Activated CD4-positive, CD25-positive, alpha-beta regulatory T cell treated with anti-CD3 and anti-CD28 coated beads, Interleukin-2, amount 50 U/mL, for 16 hours (primary cell): ENCODE results near the gene SLAIN1.

Experiments used
- DNase-seq: peaks from one replicate; pipeline ENCODE4 v3.0.0-alpha.2; 2020; ENCODE audit warnings: low read depth, low spot score

SLAIN1 gene

DNA sequence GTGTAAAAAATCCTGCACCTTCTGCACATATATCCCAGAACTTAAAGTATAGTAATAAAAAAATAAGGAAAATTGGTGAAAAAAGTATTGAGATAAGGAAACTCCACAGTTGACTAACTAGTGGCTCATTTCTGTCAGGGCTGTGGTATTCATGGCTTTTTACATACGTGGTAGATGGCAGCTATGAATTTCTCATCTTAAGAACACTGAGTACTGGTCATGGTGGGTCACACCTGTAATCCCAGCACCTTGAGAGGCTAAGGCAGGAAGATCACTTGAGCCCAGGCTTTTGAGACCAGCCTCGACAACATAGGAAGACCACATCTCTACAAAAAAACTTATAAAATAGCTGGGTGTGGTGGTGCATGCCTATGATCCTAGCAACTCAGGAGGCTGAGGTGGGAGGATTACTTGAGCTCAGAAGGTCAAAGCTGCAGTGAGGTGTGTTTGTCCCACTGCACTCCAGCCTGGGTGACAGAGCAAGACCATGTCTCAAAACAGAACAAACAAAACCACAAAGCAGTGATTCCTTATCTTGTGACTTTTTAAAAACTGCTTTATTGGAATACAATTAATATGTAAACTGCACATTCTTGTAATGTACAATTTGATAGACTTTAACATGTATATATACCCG lies 16.8 kb downstream of the SLAIN1 start:
- no peak for DNase-seq

DNA sequence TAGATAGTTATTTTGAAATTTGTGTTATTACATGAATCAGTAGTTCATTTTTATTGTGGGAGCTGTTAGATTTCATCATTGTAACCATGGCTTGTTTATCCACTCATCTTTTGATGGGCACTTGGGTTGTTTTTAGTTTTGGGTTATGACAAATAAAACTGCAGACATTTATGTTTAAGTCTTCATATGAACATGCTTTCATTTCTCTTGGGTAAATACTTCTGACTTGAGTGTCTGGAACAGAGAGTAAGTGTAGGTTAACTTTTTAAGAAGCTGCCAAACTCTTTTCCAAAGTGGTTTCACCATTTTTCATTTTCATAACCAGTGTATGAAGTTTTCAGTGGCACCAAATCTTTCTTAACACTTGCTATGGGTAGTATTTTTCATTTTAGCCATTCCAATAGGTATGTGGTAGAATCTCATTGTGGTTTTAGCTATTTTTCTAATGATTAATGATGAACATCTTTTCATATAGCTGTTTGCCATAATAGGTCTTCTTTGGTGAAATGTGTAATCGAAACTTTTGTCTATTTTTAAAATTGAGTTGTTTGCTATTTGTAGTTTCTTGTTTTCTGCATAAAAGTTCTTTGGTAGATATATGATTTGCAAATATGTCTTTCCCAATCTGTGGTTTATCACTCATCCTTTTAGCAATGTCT lies 17.9 kb downstream of the SLAIN1 start:
- no peak for DNase-seq

DNA sequence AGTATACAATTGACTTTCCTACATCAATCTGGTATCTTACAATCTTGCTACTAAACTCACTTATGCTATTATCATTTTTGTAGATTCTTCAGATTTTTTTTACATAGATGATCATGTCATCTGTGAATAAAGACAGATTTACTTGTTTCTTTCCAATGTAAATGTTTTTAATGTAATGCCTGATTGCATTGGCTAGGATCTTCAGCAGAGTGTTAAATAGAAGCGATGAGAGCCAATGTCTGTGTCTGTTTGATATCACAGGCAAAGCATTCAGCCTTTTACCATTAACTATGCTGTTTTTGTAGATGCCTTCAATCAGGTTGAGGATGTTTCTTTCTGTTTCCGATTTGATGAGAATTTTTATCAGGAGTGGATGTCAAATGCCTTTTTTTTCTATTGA lies 19.2 kb downstream of the SLAIN1 start:
- no peak for DNase-seq

DNA sequence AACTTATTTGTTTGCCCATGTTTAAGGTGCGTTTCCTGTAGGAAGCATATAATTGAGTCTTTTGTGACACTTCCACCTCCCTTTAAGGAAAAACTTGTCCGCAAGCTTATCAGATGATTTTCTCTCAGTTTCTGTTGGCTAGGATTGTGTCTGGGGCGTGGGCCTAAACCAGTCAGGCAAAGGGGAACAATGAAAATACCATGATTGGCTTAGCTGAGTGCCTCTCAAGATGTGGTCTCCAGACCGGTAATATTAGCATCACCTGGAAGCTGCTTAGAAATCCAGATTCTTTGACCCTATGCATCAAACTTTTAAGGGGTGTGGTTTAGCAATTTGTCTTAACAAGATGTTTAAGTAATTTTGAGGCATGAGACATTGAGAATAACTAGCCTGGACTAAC lies 20.0 kb downstream of the SLAIN1 start:
- DNase-seq = no peak

DNA sequence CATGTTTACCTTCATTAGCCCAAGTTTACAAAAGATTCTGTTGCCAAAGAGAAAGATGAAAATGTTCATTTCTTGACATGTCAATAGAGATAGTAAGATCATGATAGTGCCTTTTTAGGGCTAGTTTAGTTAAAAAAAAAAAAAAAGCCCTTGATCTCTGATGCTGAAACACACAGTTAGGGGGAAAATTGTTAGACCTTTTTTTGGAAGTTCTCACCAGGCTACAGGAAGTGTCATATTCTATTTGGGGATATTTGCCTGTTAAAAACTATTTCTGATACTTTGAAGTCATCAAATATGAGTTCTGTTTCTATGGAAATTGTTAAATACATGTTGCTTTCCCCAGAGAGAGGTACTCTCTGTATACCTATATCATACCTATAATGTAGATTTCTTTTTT lies 21.6 kb downstream of the SLAIN1 start:
- DNase-seq = no peak

DNA sequence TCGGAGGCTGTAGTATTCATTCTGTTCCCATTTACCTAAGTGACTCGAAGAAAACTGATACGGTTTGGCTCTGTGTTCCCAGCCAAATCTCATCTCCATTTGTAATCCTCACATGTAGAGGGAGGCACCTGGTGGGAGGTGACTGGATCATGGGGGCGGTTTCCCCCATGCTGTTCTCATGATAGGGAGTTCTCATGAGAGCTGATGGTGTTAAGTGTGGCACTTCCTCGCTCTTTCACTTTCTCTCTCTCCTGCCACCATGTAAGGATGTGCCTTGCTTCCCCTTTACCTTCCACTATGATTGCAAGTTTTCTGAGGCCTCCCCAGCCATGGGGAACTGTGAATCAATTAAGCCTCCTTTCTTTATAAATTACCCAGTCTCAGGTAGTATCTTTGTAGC lies 23.5 kb downstream of the SLAIN1 start:
- DNase-seq = no peak

DNA sequence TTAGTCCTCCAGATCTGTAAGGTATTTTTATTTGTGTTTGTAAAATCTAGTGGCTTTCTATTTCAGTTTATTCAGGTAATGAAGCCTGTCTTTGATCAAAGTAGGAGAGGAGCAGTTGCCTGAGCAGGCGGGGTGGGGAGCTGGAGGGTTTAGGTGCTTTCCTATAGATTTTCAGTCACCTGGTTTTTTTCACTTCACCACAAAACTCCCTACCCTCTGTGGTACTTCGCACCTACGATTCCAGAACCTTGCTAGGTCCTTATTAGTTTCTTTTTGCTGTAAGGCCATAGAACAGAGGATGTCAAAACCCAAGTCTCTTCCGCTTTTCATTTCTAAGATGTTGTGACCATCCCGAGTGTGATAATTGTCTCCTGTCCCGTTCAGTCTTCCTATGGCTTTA lies 26.6 kb downstream of the SLAIN1 start:
- no peak for DNase-seq

DNA sequence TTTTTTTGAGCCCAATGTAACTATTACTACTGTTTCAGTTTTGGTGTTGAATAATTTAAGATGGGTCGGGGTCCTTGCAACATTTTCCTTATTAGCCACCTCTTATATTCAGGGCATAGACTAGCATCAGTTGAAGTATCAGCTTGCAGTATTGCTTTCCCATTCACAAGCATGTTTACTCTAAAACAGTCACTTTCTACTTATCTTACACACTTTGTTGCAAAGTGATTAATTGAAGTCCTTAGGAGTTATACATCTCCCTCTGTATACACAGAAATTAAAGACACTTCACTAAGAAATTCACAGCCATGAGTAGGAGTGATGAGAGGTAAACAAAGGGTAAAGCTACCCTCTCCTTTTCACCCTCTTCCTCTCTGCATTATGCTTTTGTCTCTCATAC lies 27.6 kb downstream of the SLAIN1 start:
- no peak for DNase-seq

DNA sequence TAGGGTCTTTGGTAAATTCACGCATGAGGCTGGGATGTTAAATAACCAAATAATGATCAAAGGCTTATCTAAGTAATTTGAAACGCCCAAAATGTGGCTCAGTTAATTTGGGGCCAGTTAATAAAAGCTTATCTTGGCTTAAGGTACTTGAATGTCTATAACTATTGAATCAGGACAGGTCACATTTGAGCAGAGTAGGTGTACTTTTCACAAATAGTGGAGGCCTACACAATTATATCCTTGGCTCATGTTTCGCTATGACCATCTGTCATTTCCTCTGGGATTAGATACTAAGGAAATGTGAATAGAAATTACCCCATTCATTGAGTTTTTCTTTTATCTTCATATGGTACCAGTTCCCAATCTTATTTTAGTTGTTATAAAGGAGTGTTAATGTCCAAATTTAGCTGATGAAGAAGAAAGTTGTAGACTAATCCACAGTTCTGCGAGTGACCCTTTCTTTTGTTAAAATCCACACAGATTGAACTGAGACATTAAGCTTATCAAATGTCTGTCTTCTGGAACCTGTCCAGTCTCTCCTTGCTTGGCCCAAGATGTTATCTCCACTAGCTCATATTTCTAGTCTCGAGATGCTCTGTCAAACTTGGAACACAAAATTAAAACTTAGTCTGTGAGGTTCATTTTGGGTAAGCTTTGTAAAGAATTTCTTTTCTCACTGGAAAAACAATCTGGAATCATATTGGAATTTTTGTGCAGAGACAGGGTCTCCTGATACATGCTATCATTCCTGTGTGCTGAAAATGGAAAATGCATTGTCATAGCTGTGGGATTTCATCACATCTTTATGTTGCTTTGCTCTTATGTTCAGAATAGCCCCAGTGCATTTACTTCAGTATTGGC lies 31.0 kb downstream of the SLAIN1 start:
- DNase-seq = no peak

DNA sequence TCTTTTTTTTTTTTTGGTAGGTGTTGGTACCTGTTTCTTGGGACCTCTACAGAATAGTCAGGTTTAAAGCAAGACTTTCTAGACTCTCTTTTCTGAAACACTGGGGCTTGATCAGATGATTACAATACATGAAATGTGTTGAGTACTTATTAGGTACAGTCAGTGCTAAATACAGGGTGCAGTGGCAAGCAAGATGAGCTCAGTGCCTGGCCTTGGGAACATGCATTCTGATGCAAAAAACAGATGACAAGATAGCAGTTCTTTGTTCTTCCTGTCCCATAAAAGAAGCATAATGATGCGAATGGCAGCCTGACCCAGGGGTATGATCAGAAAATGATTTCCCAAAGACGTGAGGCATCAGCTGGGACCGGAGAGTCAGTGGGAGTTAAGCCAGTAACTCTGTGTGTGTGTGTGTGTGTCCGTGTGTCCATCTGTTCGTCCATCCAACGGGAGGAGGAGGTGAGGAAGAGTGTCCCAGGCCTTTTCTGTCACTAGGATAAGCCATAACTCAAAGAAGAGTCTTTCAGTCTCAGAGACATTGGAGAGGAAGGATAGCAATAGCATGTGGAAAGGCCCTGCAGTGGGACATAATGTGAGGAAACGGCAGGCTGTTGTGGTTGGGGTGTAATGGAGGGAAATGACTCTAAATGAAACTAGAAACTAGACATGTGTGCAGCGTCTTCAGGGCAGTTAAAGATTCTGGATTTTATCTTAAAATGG lies 32.2 kb downstream of the SLAIN1 start:
- no peak for DNase-seq

DNA sequence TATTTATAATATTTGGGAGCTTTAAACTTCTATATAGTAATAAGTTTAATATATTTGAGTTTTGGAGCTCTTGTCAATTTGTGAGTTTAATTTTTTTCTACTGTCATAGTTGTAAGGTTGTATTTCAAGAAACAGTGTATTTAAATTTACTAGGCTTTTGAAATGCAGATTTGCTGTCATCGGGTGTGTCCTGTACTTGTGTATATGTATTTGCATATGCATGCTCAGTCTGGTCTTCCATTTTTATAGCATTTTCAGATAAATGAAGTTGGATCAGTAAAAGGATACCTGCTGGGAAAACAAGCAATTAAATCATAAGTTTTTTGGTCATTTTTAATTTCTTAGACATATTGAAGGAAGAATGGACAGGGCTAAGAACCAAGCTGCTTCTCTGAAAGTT lies 33.1 kb downstream of the SLAIN1 start:
- no peak for DNase-seq

DNA sequence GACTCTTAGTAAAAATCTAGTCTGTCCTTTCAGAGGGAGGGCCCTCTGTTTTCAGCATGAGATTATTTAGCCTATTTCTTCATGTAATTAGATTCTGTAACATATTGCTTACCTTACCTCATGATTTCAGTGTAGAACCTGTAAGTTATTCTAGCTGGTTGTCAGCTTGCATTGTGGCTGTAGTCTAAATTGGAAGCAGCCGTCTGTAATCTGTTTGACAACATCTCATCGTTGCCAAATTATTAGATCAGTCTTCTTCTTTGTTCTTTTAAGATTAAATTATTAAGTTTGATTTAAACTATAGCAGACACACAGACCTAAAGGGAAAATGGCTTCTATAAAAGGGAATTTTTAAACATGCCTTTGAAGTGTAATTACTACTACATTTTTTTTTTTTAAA lies 34.8 kb downstream of the SLAIN1 start:
- DNase-seq = no peak

DNA sequence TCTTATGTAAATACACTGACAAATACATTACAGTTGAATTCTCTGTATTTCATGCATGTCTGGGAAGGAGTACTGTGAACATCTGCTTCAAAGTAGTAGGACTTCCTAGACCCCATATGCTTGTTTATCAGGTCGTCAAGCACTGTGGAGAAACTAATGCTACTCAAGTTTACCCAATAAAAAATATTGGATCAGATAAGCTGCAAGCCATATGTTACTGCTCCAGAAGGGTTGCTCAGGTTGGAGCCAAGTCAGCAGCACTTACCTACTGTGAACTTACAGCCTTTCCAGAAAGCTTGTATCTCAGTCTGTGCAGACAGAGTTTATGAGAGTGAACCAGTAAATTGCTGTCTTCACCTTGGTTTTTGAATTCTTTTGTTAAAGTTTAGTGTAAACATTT lies 36.2 kb downstream of the SLAIN1 start:
- DNase-seq = no peak

DNA sequence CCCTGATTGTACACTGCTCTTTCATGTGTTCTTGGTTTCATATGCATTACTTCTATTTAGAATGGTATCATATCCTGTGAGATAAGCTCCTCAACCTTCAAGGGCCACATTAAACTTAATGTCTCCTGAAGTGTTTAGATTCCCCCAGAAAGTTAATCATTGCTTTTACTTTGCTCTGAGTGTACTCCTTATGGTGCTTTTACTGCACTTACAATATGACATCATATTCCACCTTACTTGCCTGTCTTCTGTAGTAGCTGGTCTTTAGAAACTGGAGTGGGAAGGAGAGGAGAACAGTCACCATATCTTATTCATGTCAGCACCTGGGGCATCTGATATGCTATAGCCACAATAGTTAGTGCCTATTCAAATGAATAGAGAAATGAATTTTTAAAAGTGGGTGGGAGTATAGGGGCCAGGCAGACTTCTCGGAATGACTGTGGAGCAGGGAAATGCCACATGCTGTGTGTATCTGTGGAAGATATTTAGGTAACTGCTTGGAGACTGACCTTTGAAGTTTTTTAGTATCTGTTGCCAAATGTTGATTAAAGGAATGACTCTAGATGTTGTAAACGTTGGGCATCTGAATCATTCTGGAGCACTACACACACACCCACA lies 40.2 kb downstream of the SLAIN1 start:
- DNase-seq = no peak

DNA sequence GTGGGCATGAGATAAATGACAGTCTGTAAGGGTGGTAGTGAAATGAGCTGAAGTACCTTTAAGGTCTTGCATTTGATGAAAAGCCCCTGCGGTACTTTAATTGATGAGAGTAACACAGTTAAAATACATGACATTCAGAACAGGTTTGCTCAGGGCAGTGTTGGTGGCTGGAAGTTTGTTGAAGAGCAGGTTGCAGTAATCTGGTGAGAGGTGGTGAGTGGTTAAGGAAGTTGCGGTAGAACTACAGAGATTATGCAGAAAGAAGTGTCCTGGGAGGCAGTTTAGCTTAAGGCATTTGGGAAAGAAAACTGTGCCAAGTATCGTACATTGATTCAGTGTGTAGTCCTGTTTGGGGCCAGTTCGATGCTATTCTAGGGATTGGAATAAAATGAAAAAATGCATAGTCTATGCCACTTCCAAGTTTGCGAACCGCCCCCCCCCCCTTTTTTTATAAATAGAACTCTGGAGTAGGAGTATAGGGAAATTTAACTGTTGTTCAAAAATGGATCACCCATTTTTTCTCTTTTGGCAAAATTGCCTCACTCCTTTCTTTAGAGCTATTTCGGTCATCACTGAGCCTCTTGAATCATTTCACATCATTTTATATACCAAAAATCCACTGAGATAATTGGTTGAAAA lies 42.7 kb downstream of the SLAIN1 start:
- no peak for DNase-seq

DNA sequence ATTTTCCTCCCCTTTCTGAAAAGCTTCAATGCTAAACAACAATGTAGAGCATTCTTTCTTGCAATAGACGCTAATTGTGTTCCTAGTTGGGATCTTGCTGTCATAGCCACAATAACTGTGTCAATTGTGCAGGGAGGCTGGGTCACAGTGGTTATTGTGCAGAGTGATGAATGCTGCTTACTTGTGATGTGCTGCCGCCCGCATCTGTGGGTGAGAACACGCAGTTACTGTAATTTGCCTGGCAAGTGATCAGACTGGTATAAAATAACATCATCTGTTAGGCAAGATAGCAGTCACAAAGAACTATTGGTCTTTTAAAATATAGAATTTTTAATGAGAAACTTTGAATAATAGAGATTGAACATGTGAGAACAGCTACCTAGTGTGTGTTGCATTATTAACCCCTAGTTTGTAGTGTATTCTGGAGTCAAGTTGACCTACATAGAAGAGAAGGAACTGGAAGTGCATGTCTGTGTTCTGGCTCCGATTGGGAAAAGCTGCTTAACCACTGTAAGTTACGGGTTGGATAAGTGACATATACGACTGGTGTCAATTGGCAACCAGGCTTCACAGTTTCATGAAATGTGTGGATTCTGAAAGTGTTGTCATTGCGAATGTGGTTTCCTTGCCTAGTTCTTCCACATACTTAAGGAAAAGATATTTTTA lies 43.6 kb downstream of the SLAIN1 start:
- DNase-seq = no peak

DNA sequence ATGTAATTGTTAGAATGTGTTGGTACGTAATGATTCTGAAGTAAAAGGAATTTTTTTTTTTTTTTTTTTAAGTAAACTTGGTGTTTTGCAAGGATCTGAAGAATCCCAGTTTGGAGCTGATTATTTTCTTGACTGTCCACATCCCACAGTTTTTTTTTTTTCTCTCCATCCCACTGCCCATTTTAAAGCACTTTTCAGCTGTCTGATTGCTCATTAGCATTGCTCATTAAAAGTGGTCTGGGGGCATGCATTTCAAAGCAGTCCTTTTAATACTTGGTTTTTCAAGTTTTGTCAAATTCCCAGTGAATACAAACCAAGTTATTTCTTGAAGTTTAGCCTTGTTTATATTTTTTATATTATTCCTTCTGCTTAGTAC lies 44.1 kb downstream of the SLAIN1 start:
- no peak for DNase-seq

DNA sequence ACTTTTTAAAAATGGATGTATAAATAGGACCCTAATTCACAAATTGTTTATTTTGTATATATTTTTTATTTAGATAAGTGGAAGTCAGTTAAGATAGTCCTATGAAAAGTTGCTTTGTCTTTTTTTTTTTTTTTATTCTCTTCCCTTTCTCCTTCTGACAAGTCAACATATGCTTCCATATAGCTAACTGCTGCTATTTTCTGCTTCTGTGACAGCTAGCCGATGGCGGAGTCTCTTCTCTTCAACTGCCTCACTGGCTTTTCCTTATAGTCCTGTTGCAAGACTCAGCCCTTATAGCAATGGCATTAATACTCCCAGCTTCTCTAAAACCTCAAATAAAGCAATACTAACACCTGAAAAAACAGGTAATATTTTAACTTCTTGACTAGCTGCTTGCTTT lies 45.3 kb downstream of the SLAIN1 start:
- no peak for DNase-seq

DNA sequence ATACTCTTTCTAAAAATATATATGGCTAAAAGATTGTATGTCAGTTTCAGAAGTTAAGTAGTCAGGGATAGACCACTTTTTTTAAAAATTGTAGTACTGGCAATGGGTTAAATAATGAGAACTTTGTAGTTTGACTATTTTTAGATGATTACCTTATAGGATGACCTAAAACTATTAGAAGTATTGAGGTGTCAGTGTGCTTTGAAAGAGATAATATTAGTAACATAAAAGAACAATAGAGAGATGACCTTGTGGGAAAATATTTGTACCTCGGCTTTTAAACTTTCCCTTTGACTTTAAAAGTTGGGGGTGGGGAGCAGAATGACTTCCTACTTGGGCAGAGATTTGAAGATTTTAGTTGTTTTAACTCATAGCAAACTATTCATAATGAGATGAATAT lies 48.3 kb downstream of the SLAIN1 start:
- no peak for DNase-seq

DNA sequence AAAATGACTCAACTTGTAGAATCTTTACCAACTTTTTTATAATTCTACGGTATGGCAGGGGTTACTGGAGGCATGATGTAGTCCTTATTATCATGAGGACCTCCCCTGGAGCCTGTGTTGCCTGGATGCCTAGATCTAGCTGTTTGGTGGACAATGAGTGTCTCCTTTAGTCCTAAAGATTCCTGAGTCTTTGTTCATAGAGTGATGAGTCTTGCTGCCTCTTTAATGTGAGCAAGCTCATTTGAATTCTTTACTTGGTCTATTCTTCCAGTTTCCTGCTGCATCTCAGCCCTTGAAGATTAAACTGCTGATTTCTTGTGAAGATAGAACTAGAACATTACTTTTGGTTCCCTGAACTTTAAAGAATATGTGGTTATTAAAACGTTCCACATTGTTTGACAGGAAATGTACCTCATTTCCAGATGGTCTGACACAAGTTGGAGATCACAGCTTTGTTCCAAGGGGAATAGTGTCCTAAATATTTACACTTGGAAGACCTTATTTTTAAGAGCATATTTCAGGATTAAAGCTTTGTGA lies 51.9 kb downstream of the SLAIN1 start:
- DNase-seq = no peak
